Fibroblast of lung (primary cell): ENCODE measurements around the gene TACC2.

Experiments used
- CTCF ChIP-seq, 2 donors: IDR thresholded peaks in 1 of 2; conservative IDR thresholded peaks in 1 of 2; 1 replicate in 1 of 2; 2 replicates in 1 of 2; pipeline ENCODE4 v1.5.1; 2011 to 2012; ENCODE audit warnings: low read length in 2 of 2, control low read depth in 1 of 2, inconsistent platforms in 1 of 2, low read depth in 1 of 2, mild to moderate bottlenecking in 1 of 2
- EZH2 ChIP-seq: IDR thresholded peaks from 2 replicates; pipeline ENCODE4 v1.5.1; 2012; ENCODE audit warnings: low read length, control low read depth, mild to moderate bottlenecking; ENCODE audit errors: missing control alignments

DNA sequence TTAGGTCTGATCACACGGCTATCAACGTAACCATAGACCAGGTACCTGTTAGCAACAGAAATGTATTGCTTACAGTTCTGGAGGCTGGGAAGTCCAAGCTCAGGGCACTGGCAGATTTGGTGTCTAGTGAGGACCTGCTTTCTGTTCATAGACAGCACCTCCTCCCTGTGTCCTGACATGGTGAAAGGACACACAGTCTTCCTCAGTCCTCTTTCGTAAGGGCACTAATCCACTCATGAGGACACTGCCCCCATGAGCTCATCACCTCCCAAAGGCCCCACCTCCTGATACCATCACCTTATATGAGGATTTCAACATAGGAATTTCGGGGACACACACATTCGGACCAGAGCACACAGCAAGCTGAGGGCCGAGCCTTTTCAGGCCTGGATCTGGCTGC is 210.7 kb downstream of the TACC2 start:
- TF ChIP-seq CTCF (conservative IDR thresholded peaks at IDR 0.05 in 1 of 2, IDR thresholded peaks at IDR 0.05 in 1 of 2; ENCODE audit: low read depth in 1 of 2, low read length in 2 of 2) (no peak), EZH2 (no peak)
